Heart left ventricle (tissue), 16 donors: Measurements from ENCODE around the gene IL36B. TPM values are rescaled to one million over a fixed set of nuclear protein-coding genes. Genes with fewer than 3 reads are reported as not detected.

Experiments used
- ATAC-seq, 4 donors: fragments of 200-7000 bp; cut with Tn5 transposase; one replicate each; pipeline ENCODE4 v1.9.1; 2020 to 2022; ENCODE audit warnings: moderate library complexity in 4 of 4, mild to moderate bottlenecking in 3 of 4, moderate number of reproducible peaks in 1 of 4
- DNase-seq, 5 donors: peaks; one replicate each; pipeline ENCODE4 v3.0.0-alpha.2; 2020
- H3K27ac ChIP-seq, 12 donors: fragments of 200-600 bp; sonication (generic) in 4 of 12; one replicate each; pipeline versions ENCODE4 v1.5.0 to v1.8.0; 2016 to 2022; ENCODE audit warnings: mild to moderate bottlenecking in 2 of 12
- H3K27me3 ChIP-seq, 9 donors: fragments of 200-600 bp; sonication (generic) in 2 of 9; one replicate each; pipeline versions ENCODE4 v1.5.1 to v1.8.0; 2016 to 2022; ENCODE audit warnings: mild to moderate bottlenecking in 3 of 9
- H3K36me3 ChIP-seq, 9 donors: fragments of 200-600 bp; sonication (generic) in 2 of 9; one replicate each; pipeline versions ENCODE4 v1.5.0 to v1.8.0; 2018 to 2022; ENCODE audit warnings: mild to moderate bottlenecking in 2 of 9
- H3K4me1 ChIP-seq, 12 donors: fragments of 200-600 bp; sonication (generic) in 4 of 12; one replicate each; pipeline versions ENCODE4 v1.5.0 to v1.8.0; 2016 to 2022; ENCODE audit warnings: mild to moderate bottlenecking in 3 of 12
- H3K4me3 ChIP-seq, 12 donors: fragments of 200-600 bp; sonication (generic) in 4 of 12; one replicate each; pipeline versions ENCODE4 v1.5.0 to v1.8.0; 2017 to 2022; ENCODE audit warnings: mild to moderate bottlenecking in 9 of 12, moderate library complexity in 4 of 12
- H3K9me3 ChIP-seq, 12 donors: fragments of 200-600 bp; sonication (generic) in 4 of 12; one replicate each; pipeline versions ENCODE4 v1.5.0 to v1.8.0; 2016 to 2022; ENCODE audit warnings: mild to moderate bottlenecking in 1 of 12
- POLR2A ChIP-seq, 2 donors: fragments of 450-650 bp; IDR thresholded peaks; one replicate each; pipeline ENCODE4 v1.6.1; 2017; ENCODE audit warnings: antibody characterized with exemption in 2 of 2, mild to moderate bottlenecking in 2 of 2, moderate library complexity in 2 of 2
- WGBS, 4 donors: extraction: QIAGEN DNeasy Blood & Tissue Kit in 2 of 4; methylation state at CpG; one replicate each; pipeline versions ENCODE4 v1.1.5 to v1.1.7; 2013 to 2018; 5-methylcytosine and 5-hydroxymethylcytosine counted together
- intact Hi-C, 10 donors: fragments of 100-400 bp; cut with DNase I; formaldehyde crosslinking; loops; one replicate each; pipeline versions ENCODE4 v1.11.1 to v1.14.2; 2022
- polyA plus RNA-seq, 2 donors: library from polyadenylated mRNA; stranded (reverse); fragments of 200-250 nt; gene quantifications; one replicate each; pipeline ENCODE4 v1.2.3, GENCODE V29; 2013
- total RNA-seq, 9 donors: library from RNA; depleted of rRNA in 2 of 9; stranded (reverse); fragments of >200 nt in 2 of 9; fragmentation: NEBNext Ultra II Directional in 3 of 9; extraction: Animal tissue kit (Norgen Biotek cat#: 25700) in 3 of 9; gene quantifications; one replicate each; pipeline versions ENCODE4 v1.1.0 to v1.2.4, GENCODE V29; 2016 to 2023
- TF ChIP-seq, protein P1 (sequence below), 12 donors: fragments of 200-600 bp; sonication (generic) in 4 of 12; IDR thresholded peaks; one replicate each; pipeline versions ENCODE4 v1.5.0 to v1.8.0; 2018 to 2022; ENCODE audit warnings: antibody characterized with exemption in 12 of 12, mild to moderate bottlenecking in 5 of 12
- donor health status: ischemic (EF 13 %, LVEDD 7.1; RV severe dilation, severe dysfunction).
- donor health status: healthy with polysubstance abuse.
- donor health status: DM: no; HTN: yes; CAD: no.
- donor health status: DM: no; HTN: no; CAD: no.
- donor health status: ischemic (EF 25% LVEDD 6.9; RV normal size, moderate dysfunction).
- donor health status: ischemic (EF 25% LVEDD 5.7; RV mildly dilated, moderate dysfunction).
- donor health status: healthy.
- donor health status: DM: yes; HTN: yes; CAD: no.
- donor health status: ischemic (EF 35%, LVEDD 5.7; RV mildly dilated, moderate dysfunction).
- donor health status: nonischemic (EF 11% LVEDD 7.7; RV severe dilation, severe dysfunction).
- donor health status: DM: yes; HTN: yes; CAD: no.
- donor health status: PGD.
- donor health status: ischemic (EF 29% LVEDD 5.4; RV normal size, mild dysfunction).
- donor health status: nonischemic (EF 23%, LVEDD 6.1; RV moderate dilation, normal function).

IL36B gene
- total and polyA plus RNA-seq, 11 donors, result not detected

DNA sequence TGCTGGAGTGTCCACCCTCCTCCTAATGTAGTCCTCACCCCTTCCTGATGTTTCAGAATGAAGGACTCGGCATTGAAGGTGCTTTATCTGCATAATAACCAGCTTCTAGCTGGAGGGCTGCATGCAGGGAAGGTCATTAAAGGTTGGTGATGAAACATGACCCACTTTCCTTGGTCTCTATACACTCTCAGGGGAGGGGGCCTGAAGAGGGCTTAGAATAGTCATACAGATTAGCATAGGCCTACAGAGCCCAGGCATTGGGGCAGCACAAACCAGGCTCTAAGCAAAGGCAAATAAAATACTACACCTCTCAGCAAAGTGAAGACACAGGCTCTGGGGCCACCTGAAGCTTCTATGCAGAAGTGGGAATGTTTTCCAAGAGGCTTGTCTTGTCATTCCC, 8.1 kb upstream of the IL36B start:
- Histone ChIP-seq H3K4me3 (no peak overlapping the region), H3K9me3 (peaks cover 0 to 7% (median 0%) of the 10 kb centered on the region in 12 donors), H3K36me3 (no peaks in the 10 kb centered on the region), H3K27me3 (peaks cover 0 to 5% (median 0%) of the 10 kb centered on the region in 9 donors), H3K4me1 (no peaks in the 10 kb centered on the region), H3K27ac (no peak overlapping the region)
- TF ChIP-seq, protein P1, sequence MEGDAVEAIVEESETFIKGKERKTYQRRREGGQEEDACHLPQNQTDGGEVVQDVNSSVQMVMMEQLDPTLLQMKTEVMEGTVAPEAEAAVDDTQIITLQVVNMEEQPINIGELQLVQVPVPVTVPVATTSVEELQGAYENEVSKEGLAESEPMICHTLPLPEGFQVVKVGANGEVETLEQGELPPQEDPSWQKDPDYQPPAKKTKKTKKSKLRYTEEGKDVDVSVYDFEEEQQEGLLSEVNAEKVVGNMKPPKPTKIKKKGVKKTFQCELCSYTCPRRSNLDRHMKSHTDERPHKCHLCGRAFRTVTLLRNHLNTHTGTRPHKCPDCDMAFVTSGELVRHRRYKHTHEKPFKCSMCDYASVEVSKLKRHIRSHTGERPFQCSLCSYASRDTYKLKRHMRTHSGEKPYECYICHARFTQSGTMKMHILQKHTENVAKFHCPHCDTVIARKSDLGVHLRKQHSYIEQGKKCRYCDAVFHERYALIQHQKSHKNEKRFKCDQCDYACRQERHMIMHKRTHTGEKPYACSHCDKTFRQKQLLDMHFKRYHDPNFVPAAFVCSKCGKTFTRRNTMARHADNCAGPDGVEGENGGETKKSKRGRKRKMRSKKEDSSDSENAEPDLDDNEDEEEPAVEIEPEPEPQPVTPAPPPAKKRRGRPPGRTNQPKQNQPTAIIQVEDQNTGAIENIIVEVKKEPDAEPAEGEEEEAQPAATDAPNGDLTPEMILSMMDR (IDR thresholded peaks at IDR 0.05), result no peak
- no peak for TF ChIP-seq POLR2A (IDR thresholded peaks at IDR 0.05)
- WGBS, 4 donors, result 35 to 65% (median 45%) methylated on average over 1 of the region's 1 CpG
- ATAC-seq (no peak), DNase-seq (no peak)
- intact Hi-C loops, result no loop called here

DNA sequence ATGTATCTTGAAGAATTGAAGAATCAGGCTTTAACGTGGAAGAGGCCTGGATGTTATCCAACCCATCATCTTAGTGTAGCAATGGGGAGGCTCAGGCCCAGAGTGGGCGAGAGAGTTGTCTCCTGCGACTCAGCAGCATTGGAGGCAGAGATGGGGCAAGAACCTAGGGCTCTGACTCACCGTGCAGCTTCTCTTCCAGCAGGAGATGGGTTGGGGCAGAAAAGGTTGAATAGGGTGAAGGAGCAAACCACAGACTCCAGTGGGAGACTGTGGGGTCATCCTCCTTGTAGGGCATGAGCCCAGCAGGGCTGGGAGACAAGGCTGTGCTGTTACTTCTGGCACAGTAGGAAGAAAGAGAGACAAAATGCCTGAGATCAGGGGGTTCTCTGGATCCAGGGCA, 7.7 kb upstream of the IL36B start:
- no peak for ATAC-seq

DNA sequence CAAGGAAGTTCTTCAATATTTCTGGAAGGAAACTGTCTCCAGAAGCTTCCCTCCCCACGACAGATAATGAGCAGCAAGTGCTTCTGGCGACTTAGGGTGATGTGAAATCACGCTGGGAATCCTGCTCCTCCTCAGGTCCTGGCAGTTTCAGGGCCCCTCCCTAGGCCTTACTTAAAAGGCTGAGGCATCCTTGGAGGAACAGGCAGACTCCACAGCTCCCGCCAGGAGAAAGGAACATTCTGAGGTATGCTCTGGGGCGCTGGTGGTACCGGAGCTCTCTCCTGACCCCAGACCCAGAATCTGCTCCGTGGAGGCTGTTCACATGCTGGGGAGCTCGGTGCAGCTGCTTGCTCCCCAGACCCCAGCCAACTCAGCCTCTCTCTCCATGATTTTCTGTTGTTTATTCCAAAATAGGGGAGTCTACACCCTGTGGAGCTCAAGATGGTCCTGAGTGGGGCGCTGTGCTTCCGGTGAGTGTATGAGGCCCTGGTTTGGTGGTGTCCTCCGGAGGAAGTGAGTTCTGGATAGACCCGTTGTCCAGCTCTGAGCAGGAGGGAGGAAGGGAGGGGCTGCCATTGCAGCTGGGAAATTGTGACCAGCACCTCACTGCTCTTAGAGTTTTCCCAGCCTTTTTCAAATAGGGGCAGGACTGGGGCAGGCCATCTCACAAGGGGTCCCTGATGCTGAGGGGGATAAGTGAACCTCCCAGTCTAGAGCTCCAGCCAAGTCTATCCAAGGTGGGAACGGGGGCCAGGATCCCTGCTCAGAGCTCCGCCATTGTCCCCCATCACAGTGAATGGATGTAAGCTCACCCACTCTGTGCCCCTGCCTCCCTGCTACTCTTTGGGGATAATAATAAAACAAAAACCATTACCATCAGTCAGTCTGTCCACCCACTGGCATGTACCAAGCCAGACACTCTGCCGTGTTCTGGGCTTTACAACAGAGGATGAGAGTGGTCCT, 6.6 kb upstream of the IL36B start, which contains the start of gene IL36RN:
IL36RN (plus strand) TSS at position 201 of the 963 bp plus-strand sequence; CDS start at position 442, 241 bp downstream.
- DNase-seq (no peak), ATAC-seq (no peak)
- Histone ChIP-seq H3K36me3 (no peaks in the 10 kb centered on the region), H3K27me3 (peaks cover 0 to 5% (median 0%) of the 10 kb centered on the region in 9 donors), H3K4me3 (no peak within 1 kb of the TSS), H3K27ac (no peak within 1 kb of the TSS), H3K9me3 (peaks cover 0 to 11% (median 0%) of the 10 kb centered on the region in 12 donors), H3K4me1 (no peaks in the 10 kb centered on the region)
- 71 to 75% (median 72%) methylated on average over 14 to 15 of the region's 15 CpGs for WGBS, 4 donors
- TF ChIP-seq, protein P1 (IDR thresholded peaks at IDR 0.05), result no peak
- TF ChIP-seq POLR2A (IDR thresholded peaks at IDR 0.05), result no peak
- intact Hi-C loops, result no loop called here

More for the DNA sequence above, 7.7 kb upstream of the IL36B start:
- Histone ChIP-seq H3K27ac (no peak overlapping the region), H3K4me1 (no peaks in the 10 kb centered on the region), H3K27me3 (peaks cover 0 to 5% (median 0%) of the 10 kb centered on the region in 9 donors), H3K4me3 (no peak overlapping the region), H3K9me3 (peaks cover 0 to 8% (median 0%) of the 10 kb centered on the region in 12 donors), H3K36me3 (no peaks in the 10 kb centered on the region)
- 74 to 79% (median 77%) methylated on average over 4 of the region's 4 CpGs for WGBS, 4 donors
- intact Hi-C loops, result no loop called here
- TF ChIP-seq, protein P1 (IDR thresholded peaks at IDR 0.05), result no peak
- TF ChIP-seq POLR2A (IDR thresholded peaks at IDR 0.05), result no peak
- DNase-seq, result no peak

DNA sequence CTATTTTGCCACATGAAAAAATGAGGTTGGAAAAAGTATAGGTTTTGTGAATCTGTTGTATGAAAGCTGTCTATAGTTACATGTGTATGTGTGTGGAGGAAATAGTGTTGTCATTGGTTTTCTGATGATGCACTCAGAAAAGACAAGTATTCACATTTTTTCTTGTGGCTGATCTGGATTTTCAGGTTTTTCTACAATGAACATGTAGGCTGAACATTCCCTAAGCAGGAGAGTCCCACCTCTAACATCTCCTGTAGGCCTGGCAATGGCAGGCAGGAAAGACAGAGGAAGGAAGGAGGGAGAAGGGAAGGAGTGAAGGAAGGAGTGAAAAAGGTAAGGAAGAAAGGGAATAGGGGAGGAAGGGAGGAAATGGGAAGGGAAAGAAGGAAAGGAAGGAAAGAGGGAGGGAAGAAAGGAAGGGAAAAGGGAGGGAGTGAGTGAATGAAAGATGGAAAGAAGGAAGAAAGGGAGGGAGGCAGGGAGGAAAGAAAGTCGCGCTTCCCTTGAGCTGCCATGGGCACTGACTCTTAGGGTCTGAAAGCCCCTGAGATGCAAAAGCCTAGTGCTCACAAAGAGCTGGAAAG, 5.8 kb upstream of the IL36B start:
- 39 to 66% (median 63%) methylated on average over 2 of the region's 2 CpGs for WGBS, 4 donors
- H3K36me3 ChIP-seq, result no peaks in the 10 kb centered on the region
- H3K27ac ChIP-seq, result no peak overlapping the region
- TF ChIP-seq, protein P1 (IDR thresholded peaks at IDR 0.05), result no peak
- no peak for TF ChIP-seq POLR2A (IDR thresholded peaks at IDR 0.05)
- no peaks in the 10 kb centered on the region for H3K4me1 ChIP-seq
- DNase-seq (no peak), ATAC-seq (no peak)
- H3K9me3 ChIP-seq, result peaks cover 0 to 11% (median 0%) of the 10 kb centered on the region in 12 donors
- intact Hi-C loops, result no loop called here
- peaks cover 0 to 9% (median 0%) of the 10 kb centered on the region in 9 donors for H3K27me3 ChIP-seq
- no peak overlapping the region for H3K4me3 ChIP-seq
